ENCODE measurements around the gene MRGPRX1. TPM values are rescaled to one million over a fixed set of nuclear protein-coding genes. Genes with fewer than 3 reads are reported as not detected.
A peak's percentile ranks its signal among the peaks of the same experiment; 100 is the strongest.

Gene MRGPRX1
- polyA plus RNA-seq (2013, experiment 1 of 2) = not detected
- not detected for polyA plus RNA-seq (2013, experiment 2 of 2)

GRCh38 chr11:18939314-18939713 is at the start of gene MRGPRX1:
Gene MRGPRX1 (minus strand): TSS chr11:18939414. CDS start chr11:18934784, 4,630 bp downstream.
- H3K36me3 ChIP-seq (ENCODE audit: control insufficient read depth, insufficient read depth, low read length) = no peaks in the 10 kb centered on the region
- H3K4ac ChIP-seq (ENCODE audit: low read depth, low read length) = no peak within 1 kb of the TSS
- no peak within 1 kb of the TSS for H3K27ac ChIP-seq (ENCODE audit: low read depth, low read length)
- H2BK15ac ChIP-seq (replicated peaks; ENCODE audit: low read depth) = no peak within 1 kb of the TSS
- no peak within 1 kb of the TSS for H3K4me3 ChIP-seq (ENCODE audit: low read length)
- DNase-seq = no peak
- H3K56ac ChIP-seq (ENCODE audit: low read length) = no peak within 1 kb of the TSS
- no peak within 1 kb of the TSS for H2BK5ac ChIP-seq (ENCODE audit: low read length)
- no CpG with 5 or more reads among the region's 2 CpGs for WGBS (ENCODE audit: extremely low coverage, insufficient coverage, low lambda C conversion rate)
- H3K23ac ChIP-seq (ENCODE audit: low read length) = no peak within 1 kb of the TSS
- no peak within 1 kb of the TSS for H2BK120ac ChIP-seq (ENCODE audit: low read depth, low read length)
- H3K4me2 ChIP-seq (ENCODE audit: low read length) = no peak within 1 kb of the TSS
- H3K18ac ChIP-seq (ENCODE audit: low read length) = no peak within 1 kb of the TSS
- no peak within 1 kb of the TSS for H3K9ac ChIP-seq (ENCODE audit: low read length)
- H4K5ac ChIP-seq (ENCODE audit: low read length) = no peak within 1 kb of the TSS
- H3K4me1 ChIP-seq (ENCODE audit: control insufficient read depth, low read depth, low read length) = no peaks in the 10 kb centered on the region
- H4K8ac ChIP-seq (ENCODE audit: low read depth, low read length) = no peak within 1 kb of the TSS
- H2AK5ac ChIP-seq (ENCODE audit: low read length) = no peak within 1 kb of the TSS
- no peaks in the 10 kb centered on the region for H3K79me2 ChIP-seq (ENCODE audit: control insufficient read depth, insufficient read depth, low read length)
- no peaks in the 10 kb centered on the region for H3K27me3 ChIP-seq (ENCODE audit: insufficient read depth, low read length, poor library complexity)
- H3K79me1 ChIP-seq (ENCODE audit: low read length) = no peaks in the 10 kb centered on the region

DNA sequence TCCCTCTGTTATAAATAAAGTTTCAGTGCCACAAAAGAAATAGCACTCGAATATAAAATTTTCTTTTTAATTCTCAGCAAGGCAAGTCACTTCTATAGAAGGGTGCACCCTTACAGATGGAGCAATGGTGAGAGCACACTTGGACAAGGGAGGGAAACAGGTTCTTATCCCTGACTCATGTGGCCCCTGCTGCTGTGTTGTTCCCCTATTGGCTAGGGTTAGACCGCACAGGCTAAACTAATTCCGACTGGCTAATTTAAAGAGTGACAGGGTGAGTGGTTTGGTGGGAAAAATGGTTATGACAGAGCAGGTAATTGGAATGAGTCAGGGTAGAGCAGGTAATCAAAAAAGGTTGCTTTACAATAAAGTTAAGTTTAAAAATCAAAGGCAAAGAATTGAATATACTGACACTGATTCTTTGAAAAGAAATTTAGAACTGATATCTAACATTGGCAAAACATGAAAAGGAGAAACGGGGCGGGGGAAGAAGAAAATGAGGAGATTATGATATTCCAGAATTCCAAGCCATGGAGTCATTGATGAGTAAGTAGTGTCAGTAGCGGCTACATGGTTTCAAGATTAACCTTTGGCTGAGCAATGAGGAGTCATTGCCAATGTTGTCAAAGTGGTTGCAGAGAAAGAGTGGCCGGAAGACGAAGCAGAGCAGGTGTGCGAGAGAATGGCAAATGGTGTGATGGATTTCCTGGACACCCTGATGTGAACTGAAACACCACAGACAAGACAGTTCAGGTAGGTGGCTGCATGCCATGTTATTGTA is 48.4 kb upstream of the MRGPRX1 start:
- H4K8ac ChIP-seq (ENCODE audit: low read depth, low read length) = no peak overlapping the region
- H3K79me1 ChIP-seq (ENCODE audit: low read length) = no peaks in the 10 kb centered on the region
- H3K18ac ChIP-seq (ENCODE audit: low read length) = no peak overlapping the region
- no peaks in the 10 kb centered on the region for H3K79me2 ChIP-seq (ENCODE audit: control insufficient read depth, insufficient read depth, low read length)
- no peak overlapping the region for H3K4ac ChIP-seq (ENCODE audit: low read depth, low read length)
- no peak overlapping the region for H2BK15ac ChIP-seq (replicated peaks; ENCODE audit: low read depth)
- no peaks in the 10 kb centered on the region for H3K36me3 ChIP-seq (ENCODE audit: control insufficient read depth, insufficient read depth, low read length)
- H2BK120ac ChIP-seq (ENCODE audit: low read depth, low read length) = no peak overlapping the region
- H3K56ac ChIP-seq (ENCODE audit: low read length) = no peak overlapping the region
- no peak for DNase-seq
- no peak overlapping the region for H3K4me2 ChIP-seq (ENCODE audit: low read length)
- H3K27me3 ChIP-seq (ENCODE audit: insufficient read depth, low read length, poor library complexity) = no peaks in the 10 kb centered on the region
- H3K27ac ChIP-seq (ENCODE audit: low read depth, low read length) = no peak overlapping the region
- no peak overlapping the region for H3K23ac ChIP-seq (ENCODE audit: low read length)
- no peak overlapping the region for H4K5ac ChIP-seq (ENCODE audit: low read length)
- H3K4me3 ChIP-seq (ENCODE audit: low read length) = no peak overlapping the region
- no peaks in the 10 kb centered on the region for H3K4me1 ChIP-seq (ENCODE audit: control insufficient read depth, low read depth, low read length)
- H3K9ac ChIP-seq (ENCODE audit: low read length) = no peak overlapping the region
- H2AK5ac ChIP-seq (ENCODE audit: low read length) = no peak overlapping the region
- no peak overlapping the region for H2BK5ac ChIP-seq (ENCODE audit: low read length)
- no CpG with 5 or more reads among the region's 9 CpGs for WGBS (ENCODE audit: extremely low coverage, insufficient coverage, low lambda C conversion rate)

- no peak for DNase-seq
- no peak overlapping the region for H2BK5ac ChIP-seq (ENCODE audit: low read length)
- H4K8ac ChIP-seq (ENCODE audit: low read depth, low read length) = no peak overlapping the region
- no peak overlapping the region for H2BK120ac ChIP-seq (ENCODE audit: low read depth, low read length)
- WGBS (ENCODE audit: extremely low coverage, insufficient coverage, low lambda C conversion rate) = no CpG with 5 or more reads among the region's 3 CpGs
- no peak overlapping the region for H3K27ac ChIP-seq (ENCODE audit: low read depth, low read length)
- H3K4me3 ChIP-seq (ENCODE audit: low read length) = no peak overlapping the region
- no peak overlapping the region for H2BK15ac ChIP-seq (replicated peaks; ENCODE audit: low read depth)
- H3K23ac ChIP-seq (ENCODE audit: low read length) = no peak overlapping the region
- no peaks in the 10 kb centered on the region for H3K36me3 ChIP-seq (ENCODE audit: control insufficient read depth, insufficient read depth, low read length)
- H3K4ac ChIP-seq (ENCODE audit: low read depth, low read length) = no peak overlapping the region
- H3K79me2 ChIP-seq (ENCODE audit: control insufficient read depth, insufficient read depth, low read length) = no peaks in the 10 kb centered on the region
- H3K27me3 ChIP-seq (ENCODE audit: insufficient read depth, low read length, poor library complexity) = no peaks in the 10 kb centered on the region
- no peaks in the 10 kb centered on the region for H3K79me1 ChIP-seq (ENCODE audit: low read length)
- H4K5ac ChIP-seq (ENCODE audit: low read length) = no peak overlapping the region
- H3K18ac ChIP-seq (ENCODE audit: low read length) = no peak overlapping the region
- H3K9ac ChIP-seq (ENCODE audit: low read length) = no peak overlapping the region
- H3K4me2 ChIP-seq (ENCODE audit: low read length) = no peak overlapping the region
- no peak overlapping the region for H2AK5ac ChIP-seq (ENCODE audit: low read length)
- no peaks in the 10 kb centered on the region for H3K4me1 ChIP-seq (ENCODE audit: control insufficient read depth, low read depth, low read length)
- no peak overlapping the region for H3K56ac ChIP-seq (ENCODE audit: low read length)
These were observed 47.5 kb upstream of the MRGPRX1 start for GRCh38 chr11:18986744-18987143.

GRCh38 chr11:18981897-18982296 is 42.7 kb upstream of the MRGPRX1 start:
- Histone ChIP-seq H3K27ac (ENCODE audit: low read depth, low read length) (no peak overlapping the region), H3K4me1 (ENCODE audit: control insufficient read depth, low read depth, low read length) (no peaks in the 10 kb centered on the region), H4K8ac (ENCODE audit: low read depth, low read length) (no peak overlapping the region), H3K4me3 (ENCODE audit: low read length) (no peak overlapping the region), H2AK5ac (ENCODE audit: low read length) (no peak overlapping the region), H3K23ac (ENCODE audit: low read length) (no peak overlapping the region), H3K18ac (ENCODE audit: low read length) (no peak overlapping the region), H3K27me3 (ENCODE audit: insufficient read depth, low read length, poor library complexity) (no peaks in the 10 kb centered on the region), H3K79me1 (ENCODE audit: low read length) (no peaks in the 10 kb centered on the region), H3K4ac (ENCODE audit: low read depth, low read length) (no peak overlapping the region), H2BK15ac (replicated peaks; ENCODE audit: low read depth) (no peak overlapping the region), H3K56ac (ENCODE audit: low read length) (no peak overlapping the region), H4K5ac (ENCODE audit: low read length) (no peak overlapping the region), H3K36me3 (ENCODE audit: control insufficient read depth, insufficient read depth, low read length) (no peaks in the 10 kb centered on the region), H3K9ac (ENCODE audit: low read length) (no peak overlapping the region), H2BK120ac (ENCODE audit: low read depth, low read length) (no peak overlapping the region), H3K79me2 (ENCODE audit: control insufficient read depth, insufficient read depth, low read length) (no peaks in the 10 kb centered on the region), H3K4me2 (ENCODE audit: low read length) (no peak overlapping the region), H2BK5ac (ENCODE audit: low read length) (no peak overlapping the region)
- DNase-seq = peak; percentile 89
- WGBS (ENCODE audit: extremely low coverage, insufficient coverage, low lambda C conversion rate) = 100% methylated on average over 1 of the region's 4 CpGs

DNA sequence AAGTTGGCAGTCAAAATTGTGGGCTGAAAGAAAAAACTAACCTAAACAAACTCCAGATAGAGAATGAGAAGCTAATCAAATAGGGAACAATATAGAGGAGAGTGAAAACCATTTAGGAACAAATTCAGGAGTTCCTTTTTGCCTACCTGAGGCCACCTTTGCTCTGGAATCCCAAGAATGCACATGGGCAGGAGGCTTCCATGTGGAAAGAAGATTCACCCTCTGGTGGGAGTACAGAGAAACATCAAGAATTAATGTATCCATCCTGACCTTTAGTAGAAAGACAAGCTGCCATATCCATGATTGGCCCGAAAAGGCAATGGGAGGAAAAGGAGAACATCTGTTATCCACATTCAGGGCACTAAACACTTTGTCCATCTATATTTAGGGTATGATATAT is 35.0 kb upstream of the MRGPRX1 start:
- Histone ChIP-seq H3K79me1 (ENCODE audit: low read length) (no peaks in the 10 kb centered on the region), H3K4me1 (ENCODE audit: control insufficient read depth, low read depth, low read length) (no peaks in the 10 kb centered on the region), H3K79me2 (ENCODE audit: control insufficient read depth, insufficient read depth, low read length) (no peaks in the 10 kb centered on the region), H2BK120ac (ENCODE audit: low read depth, low read length) (no peak overlapping the region), H3K4me3 (ENCODE audit: low read length) (no peak overlapping the region), H3K36me3 (ENCODE audit: control insufficient read depth, insufficient read depth, low read length) (no peaks in the 10 kb centered on the region), H3K18ac (ENCODE audit: low read length) (no peak overlapping the region), H4K5ac (ENCODE audit: low read length) (no peak overlapping the region), H2AK5ac (ENCODE audit: low read length) (no peak overlapping the region), H3K23ac (ENCODE audit: low read length) (no peak overlapping the region), H3K4me2 (ENCODE audit: low read length) (no peak overlapping the region), H2BK5ac (ENCODE audit: low read length) (no peak overlapping the region), H4K8ac (ENCODE audit: low read depth, low read length) (no peak overlapping the region), H3K56ac (ENCODE audit: low read length) (no peak overlapping the region), H3K27me3 (ENCODE audit: insufficient read depth, low read length, poor library complexity) (no peaks in the 10 kb centered on the region), H3K27ac (ENCODE audit: low read depth, low read length) (no peak overlapping the region), H2BK15ac (replicated peaks; ENCODE audit: low read depth) (no peak overlapping the region), H3K4ac (ENCODE audit: low read depth, low read length) (no peak overlapping the region), H3K9ac (ENCODE audit: low read length) (no peak overlapping the region)
- peak; percentile 53 for DNase-seq
- no CpG with 5 or more reads among the region's 1 CpG for WGBS (ENCODE audit: extremely low coverage, insufficient coverage, low lambda C conversion rate)

DNA sequence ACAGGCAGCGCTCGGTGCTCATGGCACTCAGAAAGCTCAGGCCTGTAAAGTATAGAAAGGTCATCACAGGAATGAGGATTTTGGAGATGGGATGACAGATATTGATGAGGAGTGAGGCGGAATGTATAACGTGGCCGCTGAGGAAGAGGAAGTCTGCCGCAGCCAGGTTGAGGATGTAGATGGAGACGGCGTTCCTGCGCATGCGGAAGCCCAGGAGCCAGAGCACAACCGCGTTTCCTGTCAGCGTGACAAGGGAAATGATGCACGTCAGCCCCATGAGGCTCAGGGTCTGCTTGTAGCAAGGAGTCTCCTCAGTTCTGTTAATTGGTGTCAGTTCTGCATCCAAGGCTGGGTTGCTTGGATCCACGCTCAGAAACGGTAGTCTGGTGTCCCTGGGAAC is 33.1 kb upstream of the MRGPRX1 start:
- H3K27ac ChIP-seq (ENCODE audit: low read depth, low read length) = no peak overlapping the region
- WGBS (ENCODE audit: extremely low coverage, insufficient coverage, low lambda C conversion rate) = no CpG with 5 or more reads among the region's 16 CpGs
- no peak overlapping the region for H3K4me2 ChIP-seq (ENCODE audit: low read length)
- no peak overlapping the region for H2BK5ac ChIP-seq (ENCODE audit: low read length)
- H4K8ac ChIP-seq (ENCODE audit: low read depth, low read length) = no peak overlapping the region
- H3K36me3 ChIP-seq (ENCODE audit: control insufficient read depth, insufficient read depth, low read length) = no peaks in the 10 kb centered on the region
- no peaks in the 10 kb centered on the region for H3K27me3 ChIP-seq (ENCODE audit: insufficient read depth, low read length, poor library complexity)
- H3K18ac ChIP-seq (ENCODE audit: low read length) = no peak overlapping the region
- no peak overlapping the region for H4K5ac ChIP-seq (ENCODE audit: low read length)
- H3K4me1 ChIP-seq (ENCODE audit: control insufficient read depth, low read depth, low read length) = no peaks in the 10 kb centered on the region
- H3K4me3 ChIP-seq (ENCODE audit: low read length) = no peak overlapping the region
- no peak overlapping the region for H3K56ac ChIP-seq (ENCODE audit: low read length)
- no peak overlapping the region for H3K23ac ChIP-seq (ENCODE audit: low read length)
- no peaks in the 10 kb centered on the region for H3K79me1 ChIP-seq (ENCODE audit: low read length)
- no peaks in the 10 kb centered on the region for H3K79me2 ChIP-seq (ENCODE audit: control insufficient read depth, insufficient read depth, low read length)
- no peak overlapping the region for H2BK120ac ChIP-seq (ENCODE audit: low read depth, low read length)
- no peak overlapping the region for H3K4ac ChIP-seq (ENCODE audit: low read depth, low read length)
- no peak overlapping the region for H2BK15ac ChIP-seq (replicated peaks; ENCODE audit: low read depth)
- H3K9ac ChIP-seq (ENCODE audit: low read length) = no peak overlapping the region
- DNase-seq = no peak
- H2AK5ac ChIP-seq (ENCODE audit: low read length) = no peak overlapping the region
